NCI-H1930 (cell line): ENCODE results near the gene GPR33.
"Not testable (repeated sequence)": the region's sequence is repeated elsewhere in the genome, so short reads cannot be mapped to it uniquely, and the experiment has no call there.

ENCODE experiments used
- DNase-seq, 2 experiments: peaks; one replicate each; lab custom pipeline; 2025; lab: John Stamatoyannopoulos, UW

GPR33 gene

GRCh38 chr14:31487886-31488285 lies at the start of gene GPR33:
Gene GPR33, minus strand, starts transcription at chr14:31488039. Its CDS starts 4,074 bp downstream, at chr14:31483965.
- DNase-seq, result no peak

- no peak for DNase-seq
Measured at GRCh38 chr14:31536201-31536960, 48.5 kb upstream of the GPR33 start.

GRCh38 chr14:31530136-31530535 lies 42.3 kb upstream of the GPR33 start:
- no peak for DNase-seq

GRCh38 chr14:31529053-31529452 lies 41.2 kb upstream of the GPR33 start:
- no peak for DNase-seq

- DNase-seq, result no peak
Measured at GRCh38 chr14:31527546-31527945, 39.7 kb upstream of the GPR33 start.

- DNase-seq, result no peak
Measured at GRCh38 chr14:31527087-31527486, 39.2 kb upstream of the GPR33 start.

- no peak for DNase-seq
Measured at GRCh38 chr14:31510855-31511254, 23.0 kb upstream of the GPR33 start.

GRCh38 chr14:31510222-31510621 lies 22.4 kb upstream of the GPR33 start:
- peak in 1 of 2 experiments; percentile 4 for DNase-seq

GRCh38 chr14:31508135-31508534 lies 20.3 kb upstream of the GPR33 start:
- no peak for DNase-seq

- no peak for DNase-seq
Measured at GRCh38 chr14:31505411-31505810, 17.6 kb upstream of the GPR33 start.

- no peak for DNase-seq
Measured at GRCh38 chr14:31501870-31502269, 14.0 kb upstream of the GPR33 start.

GRCh38 chr14:31492759-31493498 lies 5.1 kb upstream of the GPR33 start:
- DNase-seq, result no peak

- no peak for DNase-seq
Measured at GRCh38 chr14:31489691-31490090, 1.9 kb upstream of the GPR33 start.

GRCh38 chr14:31486764-31487163 lies 1.1 kb downstream of the GPR33 start:
- no peak for DNase-seq

- DNase-seq, result no peak
Measured at GRCh38 chr14:31484754-31485153, 3.1 kb downstream of the GPR33 start.

GRCh38 chr14:31480156-31480555 lies 7.7 kb downstream of the GPR33 start:
- DNase-seq, result no peak

- DNase-seq, result no peak
Measured at GRCh38 chr14:31479027-31479426, 8.8 kb downstream of the GPR33 start.

- DNase-seq, result no peak
Measured at GRCh38 chr14:31477248-31477647, 10.6 kb downstream of the GPR33 start.

- DNase-seq, result no peak
Measured at GRCh38 chr14:31476131-31476866, 11.5 kb downstream of the GPR33 start.

GRCh38 chr14:31466554-31466953 lies 21.3 kb downstream of the GPR33 start:
- no peak for DNase-seq

- no peak for DNase-seq
Measured at GRCh38 chr14:31465111-31465510, 22.7 kb downstream of the GPR33 start.

- not testable (repeated sequence) for DNase-seq
Measured at GRCh38 chr14:31462450-31462849, 25.4 kb downstream of the GPR33 start.

- no peak for DNase-seq
Measured at GRCh38 chr14:31461545-31461944, 26.3 kb downstream of the GPR33 start.
